ENCODE data around the gene ASB9. TPM values are rescaled to one million over a fixed set of nuclear protein-coding genes. Genes with fewer than 3 reads are reported as not detected.

The ASB9 gene
- total RNA-seq, 1 donor = 0.18 TPM

- DNase-seq (ENCODE audit: low read depth) = peak; percentile 20
These were observed 32.0 kb upstream of the ASB9 start for GRCh38 chrX:15301924-15302323.

GRCh38 chrX:15299941-15300851, 30.3 kb upstream of the ASB9 start:
- peak; percentile 53 for TF ChIP-seq CTCF (IDR thresholded peaks at IDR 0.05; ENCODE audit: insufficient read depth, low read length)
- DNase-seq (ENCODE audit: low read depth) = peak; percentile 56
- H3K4me3 ChIP-seq (ENCODE audit: low read depth, low read length) = no peak overlapping the region

More at GRCh38 chrX:15301924-15302323, 32.0 kb upstream of the ASB9 start:
- TF ChIP-seq CTCF (IDR thresholded peaks at IDR 0.05; ENCODE audit: insufficient read depth, low read length) = no peak
- H3K4me3 ChIP-seq (ENCODE audit: low read depth, low read length) = no peak overlapping the region

GRCh38 chrX:15298780-15299179, 28.9 kb upstream of the ASB9 start:
- no peak for TF ChIP-seq CTCF (IDR thresholded peaks at IDR 0.05; ENCODE audit: insufficient read depth, low read length)
- no peak for DNase-seq (ENCODE audit: low read depth)
- H3K4me3 ChIP-seq (ENCODE audit: low read depth, low read length) = no peak overlapping the region

- TF ChIP-seq CTCF (IDR thresholded peaks at IDR 0.05; ENCODE audit: insufficient read depth, low read length) = no peak
- H3K4me3 ChIP-seq (ENCODE audit: low read depth, low read length) = no peak overlapping the region
- DNase-seq (ENCODE audit: low read depth) = no peak
These were observed 28.3 kb upstream of the ASB9 start for GRCh38 chrX:15298201-15298600.

- H3K4me3 ChIP-seq (ENCODE audit: low read depth, low read length) = no peak overlapping the region
- no peak for TF ChIP-seq CTCF (IDR thresholded peaks at IDR 0.05; ENCODE audit: insufficient read depth, low read length)
- no peak for DNase-seq (ENCODE audit: low read depth)
These were observed 23.6 kb upstream of the ASB9 start for GRCh38 chrX:15293451-15293850.

- H3K4me3 ChIP-seq (ENCODE audit: low read depth, low read length) = no peak overlapping the region
- no peak for DNase-seq (ENCODE audit: low read depth)
- TF ChIP-seq CTCF (IDR thresholded peaks at IDR 0.05; ENCODE audit: insufficient read depth, low read length) = no peak
These were observed 23.0 kb upstream of the ASB9 start for GRCh38 chrX:15292861-15293260.
